ENCODE measurements around the gene POLRMT.

POLRMT gene

GRCh38 chr19:591099-591958 lies 42.0 kb downstream of the POLRMT start:
- peaks cover 71% of the 10 kb centered on the region for H3K27me3 ChIP-seq (ENCODE audit: insufficient read depth, low read depth)
- H4K20me1 ChIP-seq (ENCODE audit: insufficient read depth): no peaks in the 10 kb centered on the region
- H3K27ac ChIP-seq: no peak overlapping the region
- H2AFZ ChIP-seq (ENCODE audit: low read depth): no peak overlapping the region
- H3K79me2 ChIP-seq (ENCODE audit: insufficient read depth, low read depth): no peaks in the 10 kb centered on the region
- H3K4me2 ChIP-seq: no peak overlapping the region
- TF ChIP-seq, protein P1, sequence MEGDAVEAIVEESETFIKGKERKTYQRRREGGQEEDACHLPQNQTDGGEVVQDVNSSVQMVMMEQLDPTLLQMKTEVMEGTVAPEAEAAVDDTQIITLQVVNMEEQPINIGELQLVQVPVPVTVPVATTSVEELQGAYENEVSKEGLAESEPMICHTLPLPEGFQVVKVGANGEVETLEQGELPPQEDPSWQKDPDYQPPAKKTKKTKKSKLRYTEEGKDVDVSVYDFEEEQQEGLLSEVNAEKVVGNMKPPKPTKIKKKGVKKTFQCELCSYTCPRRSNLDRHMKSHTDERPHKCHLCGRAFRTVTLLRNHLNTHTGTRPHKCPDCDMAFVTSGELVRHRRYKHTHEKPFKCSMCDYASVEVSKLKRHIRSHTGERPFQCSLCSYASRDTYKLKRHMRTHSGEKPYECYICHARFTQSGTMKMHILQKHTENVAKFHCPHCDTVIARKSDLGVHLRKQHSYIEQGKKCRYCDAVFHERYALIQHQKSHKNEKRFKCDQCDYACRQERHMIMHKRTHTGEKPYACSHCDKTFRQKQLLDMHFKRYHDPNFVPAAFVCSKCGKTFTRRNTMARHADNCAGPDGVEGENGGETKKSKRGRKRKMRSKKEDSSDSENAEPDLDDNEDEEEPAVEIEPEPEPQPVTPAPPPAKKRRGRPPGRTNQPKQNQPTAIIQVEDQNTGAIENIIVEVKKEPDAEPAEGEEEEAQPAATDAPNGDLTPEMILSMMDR (conservative IDR thresholded peaks at IDR 0.05; ENCODE audit: low read depth, low read length): no peak
- peaks cover 10% of the 10 kb centered on the region for H3K4me1 ChIP-seq (ENCODE audit: low read depth, poor library complexity, severe bottlenecking)
- no peak overlapping the region for H3K4me3 ChIP-seq (IDR thresholded peaks at IDR 0.05; ENCODE audit: insufficient read depth, low read depth, low read length)
- no peak overlapping the region for H3K9ac ChIP-seq
- no peaks in the 10 kb centered on the region for H3K36me3 ChIP-seq (ENCODE audit: insufficient read depth)

GRCh38 chr19:590750-591098 lies 42.6 kb downstream of the POLRMT start:
- Histone ChIP-seq H3K4me1 (ENCODE audit: low read depth, poor library complexity, severe bottlenecking) (peaks cover 10% of the 10 kb centered on the region), H3K36me3 (ENCODE audit: insufficient read depth) (no peaks in the 10 kb centered on the region), H3K79me2 (ENCODE audit: insufficient read depth, low read depth) (no peaks in the 10 kb centered on the region), H3K9ac (no peak overlapping the region), H3K27me3 (ENCODE audit: insufficient read depth, low read depth) (peaks cover 65% of the 10 kb centered on the region), H2AFZ (ENCODE audit: low read depth) (no peak overlapping the region), H3K4me2 (no peak overlapping the region), H3K4me3 (IDR thresholded peaks at IDR 0.05; ENCODE audit: insufficient read depth, low read depth, low read length) (no peak overlapping the region), H3K27ac (no peak overlapping the region), H4K20me1 (ENCODE audit: insufficient read depth) (no peaks in the 10 kb centered on the region)
- TF ChIP-seq, protein P1 (conservative IDR thresholded peaks at IDR 0.05; ENCODE audit: low read depth, low read length): no peak

GRCh38 chr19:590396-590745 lies 43.0 kb downstream of the POLRMT start:
- no peak overlapping the region for H3K4me2 ChIP-seq
- H3K79me2 ChIP-seq (ENCODE audit: insufficient read depth, low read depth): no peaks in the 10 kb centered on the region
- no peaks in the 10 kb centered on the region for H4K20me1 ChIP-seq (ENCODE audit: insufficient read depth)
- H3K36me3 ChIP-seq (ENCODE audit: insufficient read depth): no peaks in the 10 kb centered on the region
- no peak overlapping the region for H3K27ac ChIP-seq
- no peak overlapping the region for H2AFZ ChIP-seq (ENCODE audit: low read depth)
- TF ChIP-seq, protein P1 (conservative IDR thresholded peaks at IDR 0.05; ENCODE audit: low read depth, low read length): no peak
- H3K27me3 ChIP-seq (ENCODE audit: insufficient read depth, low read depth): peaks cover 61% of the 10 kb centered on the region
- peaks cover 10% of the 10 kb centered on the region for H3K4me1 ChIP-seq (ENCODE audit: low read depth, poor library complexity, severe bottlenecking)
- no peak overlapping the region for H3K9ac ChIP-seq
- H3K4me3 ChIP-seq (IDR thresholded peaks at IDR 0.05; ENCODE audit: insufficient read depth, low read depth, low read length): no peak overlapping the region

GRCh38 chr19:589693-590395 lies 43.5 kb downstream of the POLRMT start, which contains the start of gene HCN2:
Gene HCN2 (plus strand): TSS chr19:589881. CDS start chr19:589946, 65 bp downstream.
- Histone ChIP-seq H3K4me2 (no peak within 1 kb of the TSS), H3K36me3 (ENCODE audit: insufficient read depth) (no peaks in the 10 kb centered on the region), H3K27ac (no peak within 1 kb of the TSS), H3K27me3 (ENCODE audit: insufficient read depth, low read depth) (peaks cover 56% of the 10 kb centered on the region), H3K9ac (no peak within 1 kb of the TSS), H4K20me1 (ENCODE audit: insufficient read depth) (no peaks in the 10 kb centered on the region), H2AFZ (ENCODE audit: low read depth) (no peak within 1 kb of the TSS), H3K4me1 (ENCODE audit: low read depth, poor library complexity, severe bottlenecking) (peaks cover 10% of the 10 kb centered on the region), H3K79me2 (ENCODE audit: insufficient read depth, low read depth) (no peaks in the 10 kb centered on the region), H3K4me3 (IDR thresholded peaks at IDR 0.05; ENCODE audit: insufficient read depth, low read depth, low read length) (no peak within 1 kb of the TSS)
- TF ChIP-seq, protein P1 (conservative IDR thresholded peaks at IDR 0.05; ENCODE audit: low read depth, low read length): no peak

Data from KMS-11 (cell line).